ENCODE measurements around the gene FAM20C. TPM values are rescaled to one million over a fixed set of nuclear protein-coding genes. Genes with fewer than 3 reads are reported as not detected.

Gene FAM20C
- total and polyA plus RNA-seq, 2 of the 8 experiments (the other 6 are each of a cell fraction or from before 2014, with no cell fraction given), result 9.5 to 34.8 TPM

DNA sequence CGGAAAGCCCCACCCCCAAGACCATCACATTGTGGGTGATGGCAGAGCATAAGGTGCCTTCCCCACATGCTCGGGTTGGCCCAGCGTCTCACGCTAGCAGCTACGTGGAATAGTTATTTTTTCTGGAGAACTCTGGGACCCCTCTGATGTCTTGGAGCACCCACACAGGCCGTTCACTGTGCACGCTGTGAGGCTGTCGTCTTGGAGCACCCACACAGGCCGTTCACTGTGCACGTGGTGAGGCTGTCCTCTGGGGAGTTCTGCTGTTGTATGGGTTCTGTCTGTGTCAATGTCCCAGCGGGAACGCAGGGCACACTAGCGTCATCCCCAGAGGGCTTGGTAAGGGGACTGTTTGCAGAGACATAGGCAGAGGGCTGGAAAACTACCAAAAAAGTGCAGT, 38.8 kb upstream of the FAM20C start:
- H4K20me1 ChIP-seq (replicated peaks in 1 of 2; ENCODE audit: control insufficient read depth in 1 of 2, insufficient read depth in 2 of 2, low read length in 2 of 2), result no peaks in the 10 kb centered on the region
- no peak overlapping the region for H2BK5ac ChIP-seq (ENCODE audit: low read depth, low read length)
- FAIRE-seq, result no peak
- no peak overlapping the region for H4K91ac ChIP-seq (replicated peaks; ENCODE audit: insufficient read length, low read length)
- no peak overlapping the region for H3K4me2 ChIP-seq (ENCODE audit: insufficient read depth in 1 of 2, low read depth in 2 of 2, low read length in 2 of 2)
- no peak overlapping the region for H3K4me3 ChIP-seq (ENCODE audit: extremely low read depth in 1 of 4, insufficient read depth in 2 of 4, low read depth in 3 of 4, low read length in 4 of 4)
- no peaks in the 10 kb centered on the region for H3K79me2 ChIP-seq (ENCODE audit: control insufficient read depth in 1 of 2, insufficient read depth in 2 of 2, low read length in 2 of 2)
- H3K27me3 ChIP-seq (replicated peaks in 1 of 4; ENCODE audit: control insufficient read depth in 3 of 4, extremely low read depth in 1 of 4, insufficient read depth in 3 of 4, low read length in 3 of 4), result no peaks in the 10 kb centered on the region
- peaks cover 0 to 18% (median 14%) of the 10 kb centered on the region in 4 experiments; a peak in 5 of 7 replicates for H3K4me1 ChIP-seq (replicated peaks in 1 of 4; ENCODE audit: control insufficient read depth in 3 of 4, insufficient read depth in 4 of 4, low read length in 3 of 4)
- no peak overlapping the region for H3K14ac ChIP-seq (ENCODE audit: insufficient read length)
- H4K8ac ChIP-seq (ENCODE audit: extremely low read depth, insufficient read depth, low read length), result peak overlapping the region; percentile 25; the same call in 1 of the 2 replicates
- TF ChIP-seq, protein P1, sequence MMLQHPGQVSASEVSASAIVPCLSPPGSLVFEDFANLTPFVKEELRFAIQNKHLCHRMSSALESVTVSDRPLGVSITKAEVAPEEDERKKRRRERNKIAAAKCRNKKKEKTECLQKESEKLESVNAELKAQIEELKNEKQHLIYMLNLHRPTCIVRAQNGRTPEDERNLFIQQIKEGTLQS (IDR thresholded peaks at IDR 0.05; ENCODE audit: insufficient read depth, low read depth, low read length), result no peak
- no peak for TF ChIP-seq NRF1 (IDR thresholded peaks at IDR 0.05; ENCODE audit: low read depth, low read length)
- H2BK120ac ChIP-seq (replicated peaks; ENCODE audit: low read depth, low read length), result no peak overlapping the region
- H3K4ac ChIP-seq (replicated peaks; ENCODE audit: insufficient read length, low read depth, low read length), result no peak overlapping the region
- no peak overlapping the region for H2AK5ac ChIP-seq (ENCODE audit: low read depth, low read length)
- WGBS, 2 experiments (ENCODE audit: extremely low coverage in 1 of 2, insufficient coverage in 1 of 2, insufficient read length in 1 of 2, insufficient replicate concordance in 2 of 2, low coverage in 1 of 2, low lambda C conversion rate in 2 of 2, missing lambda C conversion rate in 1 of 2), result 89% methylated on average over 13 of the region's 13 CpGs; no CpG with 5 or more reads in 1 of the 2 experiments
- no peaks in the 10 kb centered on the region for H3K9me3 ChIP-seq (ENCODE audit: insufficient read depth in 2 of 2, low read depth in 1 of 2, low read length in 1 of 2)
- H3K27ac ChIP-seq (ENCODE audit: low read depth, low read length), result no peak overlapping the region
- 0 out of 2 replicates have a peak overlapping the region, but pooled peaks have one; percentile 39 for H2BK12ac ChIP-seq (ENCODE audit: low read depth, low read length)
- peaks cover 1% of the 10 kb centered on the region; the same call in 1 of the 2 replicates for H3K23me2 ChIP-seq (ENCODE audit: low read depth, low read length)
- H2BK15ac ChIP-seq (ENCODE audit: low read length), result peak overlapping the region; percentile 95; the same call in 1 of the 2 replicates
- no peak overlapping the region for H4K5ac ChIP-seq (ENCODE audit: insufficient read length, low read depth, low read length)
- DNase-seq (ENCODE audit: low read depth in 1 of 2, low spot score in 2 of 2), result no peak
- ChIA-PET CTCF (ENCODE audit: partially characterized antibody) (interaction anchor here (0.9 kb wide), 1 partner anchor 22 kb away, joined by 3 read pairs; no protein-coding TSS in a partner anchor), POLR2A (ENCODE audit: partially characterized antibody) (no interaction called here)
- no peak overlapping the region for H3K56ac ChIP-seq (replicated peaks; ENCODE audit: insufficient read length, low read depth, low read length)
- H3K36me3 ChIP-seq (ENCODE audit: control insufficient read depth in 2 of 4, insufficient read depth in 4 of 4, low read length in 3 of 4), result no peaks in the 10 kb centered on the region
- no peaks in the 10 kb centered on the region for H3K79me1 ChIP-seq (ENCODE audit: low read depth, low read length)
- no peak overlapping the region for H3K9ac ChIP-seq (replicated peaks in 1 of 4; ENCODE audit: extremely low read depth in 1 of 4, low read depth in 3 of 4, low read length in 3 of 4)
- H3K18ac ChIP-seq (ENCODE audit: extremely low read depth, low read length), result no peak overlapping the region
- H2AFZ ChIP-seq (ENCODE audit: low read length), result no peak overlapping the region
- H3K23ac ChIP-seq (ENCODE audit: insufficient read length), result no peak overlapping the region
- no peak overlapping the region for H2BK20ac ChIP-seq (ENCODE audit: low read length)
